Epithelial cell of proximal tubule (primary cell): ENCODE results near the gene UBE2H. TPM values are rescaled to one million over a fixed set of nuclear protein-coding genes. Genes with fewer than 3 reads are reported as not detected.
A peak's percentile ranks its signal among the peaks of the same experiment; 100 is the strongest.
"Not testable (repeated sequence)": the region's sequence is repeated elsewhere in the genome, so short reads cannot be mapped to it uniquely, and the experiment has no call there.

ENCODE experiments used
- DNase-seq: peaks from one replicate; pipeline ENCODE4 v3.0.0-alpha.2; 2011; ENCODE audit warnings: low read depth
- H3K4me3 ChIP-seq: 2 replicates; pipeline ENCODE4 v1.5.1; 2011; ENCODE audit warnings: low read depth, mild to moderate bottlenecking, low read length
- total RNA-seq: library from RNA; depleted of rRNA; stranded (reverse); fragments of >200 nt; gene quantifications from 2 replicates; pipeline ENCODE4 v1.2.3, GENCODE V29; 2015
- TF ChIP-seq, protein P1 (sequence below): conservative IDR thresholded peaks from 2 replicates; pipeline ENCODE4 v1.5.1; 2012; ENCODE audit warnings: low read depth, mild to moderate bottlenecking, low read length

The UBE2H gene
- total RNA-seq, 1 donor from 2014 or later: 88.1 TPM

DNA sequence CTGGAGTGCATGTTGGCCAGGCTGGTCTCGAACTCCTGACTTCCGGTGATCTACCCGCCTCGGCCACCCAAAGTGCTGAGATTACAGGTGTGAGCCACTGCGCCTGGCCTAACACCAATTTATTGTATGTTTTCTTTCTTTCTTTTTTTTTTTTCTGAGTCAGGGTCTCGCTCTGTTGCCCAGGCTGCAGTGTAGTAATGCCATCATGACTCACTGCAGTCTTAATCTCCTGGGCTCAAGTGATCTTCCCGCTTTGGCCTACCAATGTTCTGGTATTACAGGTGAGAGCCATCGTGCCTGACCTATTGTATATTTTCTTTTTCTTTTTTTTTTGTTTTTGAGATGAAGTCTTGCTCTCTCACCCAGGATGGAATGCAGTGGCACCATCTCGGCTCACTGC, 33.8 kb upstream of the UBE2H start:
- DNase-seq: no peak
- H3K4me3 ChIP-seq: no peak overlapping the region
- TF ChIP-seq, protein P1, sequence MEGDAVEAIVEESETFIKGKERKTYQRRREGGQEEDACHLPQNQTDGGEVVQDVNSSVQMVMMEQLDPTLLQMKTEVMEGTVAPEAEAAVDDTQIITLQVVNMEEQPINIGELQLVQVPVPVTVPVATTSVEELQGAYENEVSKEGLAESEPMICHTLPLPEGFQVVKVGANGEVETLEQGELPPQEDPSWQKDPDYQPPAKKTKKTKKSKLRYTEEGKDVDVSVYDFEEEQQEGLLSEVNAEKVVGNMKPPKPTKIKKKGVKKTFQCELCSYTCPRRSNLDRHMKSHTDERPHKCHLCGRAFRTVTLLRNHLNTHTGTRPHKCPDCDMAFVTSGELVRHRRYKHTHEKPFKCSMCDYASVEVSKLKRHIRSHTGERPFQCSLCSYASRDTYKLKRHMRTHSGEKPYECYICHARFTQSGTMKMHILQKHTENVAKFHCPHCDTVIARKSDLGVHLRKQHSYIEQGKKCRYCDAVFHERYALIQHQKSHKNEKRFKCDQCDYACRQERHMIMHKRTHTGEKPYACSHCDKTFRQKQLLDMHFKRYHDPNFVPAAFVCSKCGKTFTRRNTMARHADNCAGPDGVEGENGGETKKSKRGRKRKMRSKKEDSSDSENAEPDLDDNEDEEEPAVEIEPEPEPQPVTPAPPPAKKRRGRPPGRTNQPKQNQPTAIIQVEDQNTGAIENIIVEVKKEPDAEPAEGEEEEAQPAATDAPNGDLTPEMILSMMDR: no peak

DNA sequence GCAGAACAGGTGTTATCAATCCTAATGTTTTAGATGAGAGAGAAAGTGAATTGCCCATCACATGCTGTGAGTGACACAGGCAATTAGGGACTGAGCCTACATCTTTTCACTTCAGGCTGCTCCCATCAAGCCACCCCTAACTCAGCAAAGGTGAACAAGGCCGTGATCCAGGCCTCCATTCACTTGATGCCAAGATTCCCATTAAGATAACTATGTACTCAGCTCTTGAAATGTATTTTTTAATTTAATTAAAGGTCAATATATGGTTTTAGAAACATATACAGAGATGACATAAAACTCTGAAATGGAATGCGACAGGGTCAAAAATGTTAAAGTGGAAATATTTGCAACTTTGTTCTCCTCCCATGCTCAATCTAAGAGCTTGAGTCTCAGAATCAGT, 27.9 kb upstream of the UBE2H start:
- DNase-seq: no peak
- TF ChIP-seq, protein P1: no peak
- no peak overlapping the region for H3K4me3 ChIP-seq

DNA sequence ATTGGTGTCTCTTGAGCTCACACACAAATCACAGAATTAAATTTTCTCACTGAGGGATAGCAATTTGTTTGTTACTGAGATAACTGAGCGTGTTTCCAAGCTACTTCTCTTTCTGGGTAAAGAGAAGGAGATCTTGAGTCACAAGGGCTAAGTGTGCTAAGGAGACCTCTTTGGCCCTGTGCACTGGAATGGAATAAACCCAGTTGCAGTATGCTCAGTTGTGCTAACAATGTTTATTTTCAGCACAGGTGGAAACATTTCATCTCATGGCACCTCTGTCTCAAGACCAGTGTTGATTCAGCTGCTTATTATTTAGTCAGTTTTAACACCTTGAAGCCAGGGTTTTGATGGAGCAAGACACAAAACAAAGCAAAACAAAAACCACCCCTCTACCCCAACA, 22.5 kb upstream of the UBE2H start:
- TF ChIP-seq, protein P1: no peak
- no peak for DNase-seq
- H3K4me3 ChIP-seq: no peak overlapping the region

DNA sequence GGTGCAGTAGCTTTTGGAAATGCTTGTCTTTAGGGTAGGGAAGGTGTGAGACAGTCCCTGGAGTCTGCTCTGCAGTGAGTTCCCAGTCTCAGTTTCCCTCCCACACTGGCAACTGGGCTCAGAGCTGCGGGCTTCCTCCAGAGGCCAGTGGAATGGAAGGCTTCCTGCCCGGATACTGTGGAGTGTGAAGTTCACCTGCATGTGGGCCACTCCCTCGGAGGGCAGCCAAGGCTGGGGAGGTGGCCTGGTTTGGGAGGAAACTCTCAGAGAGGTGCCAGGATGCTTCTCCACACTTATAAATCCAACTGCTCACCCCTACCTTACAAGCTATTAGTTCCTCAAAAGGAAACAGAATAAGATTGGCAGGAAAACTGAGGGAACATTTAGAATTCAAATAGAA, 18.1 kb upstream of the UBE2H start:
- no peak overlapping the region for H3K4me3 ChIP-seq
- TF ChIP-seq, protein P1: no peak
- no peak for DNase-seq

DNA sequence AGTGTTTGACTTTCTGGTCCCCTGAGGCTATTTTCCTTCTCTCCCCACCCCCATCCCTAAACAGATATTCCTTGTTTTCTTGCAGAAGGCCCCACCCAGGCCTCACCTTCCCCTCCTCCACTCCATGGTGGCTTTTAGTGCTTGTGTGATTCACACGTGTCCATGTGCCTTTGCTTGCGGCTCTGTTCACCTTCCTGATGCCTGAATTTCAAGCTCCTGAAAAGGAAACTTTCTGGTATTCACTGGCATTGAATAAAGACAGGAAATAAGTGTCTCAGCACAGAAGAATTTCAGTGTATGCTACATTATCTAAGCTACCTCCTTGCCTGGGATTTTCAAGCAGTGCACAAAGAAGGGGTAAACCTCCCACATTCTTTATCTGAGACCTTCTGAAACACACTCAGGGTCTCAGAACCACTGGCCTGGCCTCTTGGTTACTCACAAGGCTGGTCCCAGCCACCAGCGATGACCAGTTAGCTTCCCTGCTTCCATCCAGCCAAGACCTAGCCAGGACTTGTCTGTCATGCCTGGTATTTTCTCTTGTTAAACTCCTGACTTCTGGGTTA, 17.2 kb upstream of the UBE2H start:
- TF ChIP-seq, protein P1: no peak
- DNase-seq: peak; percentile 74
- no peak overlapping the region for H3K4me3 ChIP-seq

DNA sequence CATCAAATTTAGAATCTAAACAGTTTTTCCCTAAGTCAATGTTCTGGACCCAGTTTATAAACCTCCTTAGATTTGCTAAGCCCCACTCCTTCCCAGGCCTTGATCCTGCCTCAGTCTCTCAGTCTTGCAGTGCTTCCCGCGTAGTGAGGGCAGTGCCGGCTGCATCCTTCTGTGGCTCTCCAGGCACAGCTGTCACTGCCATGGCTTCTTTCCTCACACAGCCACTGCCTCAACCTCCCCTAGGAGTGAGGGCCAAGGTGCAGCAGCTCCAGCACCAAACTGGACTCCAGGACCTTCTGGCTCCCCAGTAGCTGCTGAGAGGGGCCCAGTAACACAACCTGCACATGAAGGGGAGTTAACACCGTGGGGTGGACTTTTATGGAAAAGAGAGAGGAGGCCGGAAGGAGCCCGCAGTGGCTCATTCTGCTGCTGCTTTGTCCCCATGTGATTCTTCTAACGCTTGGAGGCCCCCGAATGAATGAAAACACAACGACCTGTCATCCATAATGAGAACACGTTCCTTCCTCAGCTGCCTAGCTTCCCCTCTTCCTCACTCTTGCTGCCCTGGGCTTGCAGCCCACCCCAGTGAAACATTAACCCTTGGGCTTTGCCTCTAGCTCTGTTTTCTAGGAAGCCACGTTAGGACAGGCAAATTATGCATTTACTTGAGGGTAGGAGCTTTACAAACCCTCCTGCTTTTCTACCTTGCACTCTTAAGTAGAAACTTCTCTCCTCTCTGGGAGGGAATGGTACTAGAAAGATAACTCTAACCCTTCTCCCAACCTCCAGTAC, 16.0 kb upstream of the UBE2H start:
- TF ChIP-seq, protein P1: no peak
- H3K4me3 ChIP-seq: no peak overlapping the region
- no peak for DNase-seq

DNA sequence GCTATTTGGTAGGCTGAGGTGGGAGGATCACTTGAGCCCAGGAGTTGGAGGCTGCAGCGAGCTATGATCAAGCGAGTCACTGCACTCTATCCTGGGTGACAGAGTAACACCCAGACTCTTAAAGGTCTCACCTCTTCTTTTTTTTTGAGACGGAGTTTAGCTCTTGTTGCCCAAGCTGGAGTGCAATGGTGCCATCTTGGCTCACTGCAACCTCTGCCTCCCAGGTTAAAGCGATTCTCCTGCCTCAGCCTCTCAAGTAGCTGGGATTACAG, 7.4 kb upstream of the UBE2H start:
- not testable (repeated sequence) for H3K4me3 ChIP-seq, DNase-seq
